ENCODE measurements around the gene ZNF837. TPM values are rescaled to one million over a fixed set of nuclear protein-coding genes. Genes with fewer than 3 reads are reported as not detected.

Gene ZNF837
- total and polyA plus RNA-seq, 2 donors (not counting 1 experiment from before 2014, with no cell fraction given), result 4.2 to 4.9 TPM

DNA sequence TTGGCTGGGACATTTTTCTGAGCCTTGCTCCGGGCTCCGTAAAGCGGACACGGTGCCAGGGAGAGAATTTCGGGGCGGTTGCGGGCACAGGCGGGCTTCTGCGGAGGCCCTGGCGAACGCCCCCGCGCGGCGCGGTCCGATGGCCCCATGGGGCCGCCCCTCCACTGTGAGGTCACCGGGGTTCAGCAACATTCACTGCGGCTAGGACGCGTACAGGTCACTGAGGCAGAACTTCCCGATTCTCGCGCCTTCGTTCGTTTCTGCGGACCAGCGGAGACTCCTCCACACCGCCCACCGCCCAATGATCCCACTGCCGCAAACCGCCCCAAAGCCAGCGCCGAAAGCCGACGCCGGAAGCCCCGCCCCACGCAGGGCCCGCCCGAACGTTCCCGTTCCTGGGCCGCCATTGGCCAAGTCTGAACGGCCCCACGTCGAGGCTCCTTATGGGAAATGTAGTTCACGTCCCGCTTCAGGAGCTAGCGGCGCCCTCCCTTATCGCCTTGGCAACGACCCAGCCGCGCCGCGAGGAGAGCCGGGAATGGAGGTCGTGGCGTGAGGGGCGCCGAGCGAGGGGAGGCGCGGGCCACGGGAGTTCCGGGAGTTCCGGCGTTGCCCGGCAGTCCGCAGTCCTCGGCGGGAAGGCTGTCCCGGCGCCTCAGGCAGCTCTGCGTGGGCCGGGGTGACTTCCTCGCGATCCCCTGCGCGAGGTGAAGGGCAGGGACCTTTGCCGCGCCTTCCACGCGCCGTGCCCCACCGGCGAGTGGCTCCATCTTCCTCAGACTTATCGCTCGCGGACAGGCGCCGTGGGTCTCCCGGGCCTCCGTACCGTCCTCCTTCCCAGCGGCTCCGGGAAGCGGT is 27.6 kb upstream of the ZNF837 start, which contains the start of gene ZNF584:
TSS of gene ZNF584 (plus strand) at position 498 of the 858 bp plus-strand sequence. CDS start 499 bp downstream, outside the sequence.
- POLR2A ChIA-PET, result interaction anchor here (0.8 to 1.9 kb wide), 5 partner anchors 8 to 61 kb away, joined by 3 to 9 read pairs (median 4); partner anchors contain the start of genes ZNF132 and ZNF497
- no peaks in the 10 kb centered on the region for H3K27me3 Mint-ChIP-seq
- H3K27ac Mint-ChIP-seq, result peak within 1 kb of the TSS; percentile 98

More for the DNA sequence above, 27.6 kb upstream of the ZNF837 start, which contains the start of gene ZNF584:
- H3K4me3 ChIP-seq (ENCODE audit: control extremely low read depth in 1 of 5, extremely low read depth in 1 of 5, insufficient read depth in 1 of 5, low read depth in 2 of 5, low read length in 4 of 5), result peak within 1 kb of the TSS; percentile 58 to 93 (median 83)
- no peaks in the 10 kb centered on the region for H4K20me1 ChIP-seq (ENCODE audit: control insufficient read depth, insufficient read depth, low read length, poor library complexity, severe bottlenecking)
- peak within 1 kb of the TSS; percentile 81 for H2AFZ ChIP-seq (ENCODE audit: insufficient read depth, low read depth, low read length, poor library complexity, severe bottlenecking)
- CTCF ChIA-PET, result interaction anchor here (0.7 to 1.8 kb wide), 6 partner anchors 22 to 775 kb away, joined by 3 to 6 read pairs (median 4); partner anchors contain the start of genes ZBTB45, ZNF211, ZNF324B and ZNF497
- Mint-ChIP-seq H3K9me3 (ENCODE audit: insufficient read depth) (no peaks in the 10 kb centered on the region), H3K4me1 (peaks cover 33% of the 10 kb centered on the region), H3K4me3 (peak within 1 kb of the TSS; percentile 97)
- H3K9me3 ChIP-seq (ENCODE audit: control extremely low read depth in 1 of 3, control insufficient read depth in 2 of 3, insufficient read depth in 1 of 3, low read length in 2 of 3), result peaks cover 0 to 3% (median 0%) of the 10 kb centered on the region in 3 donors
- peak within 1 kb of the TSS; percentile 91 for H3K9ac ChIP-seq (ENCODE audit: low read length)
- no peaks in the 10 kb centered on the region for H3K27me3 ChIP-seq (replicated peaks in 1 of 4; ENCODE audit: control extremely low read depth in 1 of 4, control insufficient read depth in 3 of 4, insufficient read depth in 4 of 4, low read length in 3 of 4)
- H3K27ac ChIP-seq (ENCODE audit: low read length in 2 of 2), result peak within 1 kb of the TSS; percentile 82 to 93
- DNase-seq (peak; percentile 96), ATAC-seq (ENCODE audit: low read depth) (peak; percentile 96)
- peaks cover 5% of the 10 kb centered on the region for H3K79me2 ChIP-seq (ENCODE audit: control insufficient read depth, insufficient read depth, low read length)
- TF ChIP-seq, protein P1, sequence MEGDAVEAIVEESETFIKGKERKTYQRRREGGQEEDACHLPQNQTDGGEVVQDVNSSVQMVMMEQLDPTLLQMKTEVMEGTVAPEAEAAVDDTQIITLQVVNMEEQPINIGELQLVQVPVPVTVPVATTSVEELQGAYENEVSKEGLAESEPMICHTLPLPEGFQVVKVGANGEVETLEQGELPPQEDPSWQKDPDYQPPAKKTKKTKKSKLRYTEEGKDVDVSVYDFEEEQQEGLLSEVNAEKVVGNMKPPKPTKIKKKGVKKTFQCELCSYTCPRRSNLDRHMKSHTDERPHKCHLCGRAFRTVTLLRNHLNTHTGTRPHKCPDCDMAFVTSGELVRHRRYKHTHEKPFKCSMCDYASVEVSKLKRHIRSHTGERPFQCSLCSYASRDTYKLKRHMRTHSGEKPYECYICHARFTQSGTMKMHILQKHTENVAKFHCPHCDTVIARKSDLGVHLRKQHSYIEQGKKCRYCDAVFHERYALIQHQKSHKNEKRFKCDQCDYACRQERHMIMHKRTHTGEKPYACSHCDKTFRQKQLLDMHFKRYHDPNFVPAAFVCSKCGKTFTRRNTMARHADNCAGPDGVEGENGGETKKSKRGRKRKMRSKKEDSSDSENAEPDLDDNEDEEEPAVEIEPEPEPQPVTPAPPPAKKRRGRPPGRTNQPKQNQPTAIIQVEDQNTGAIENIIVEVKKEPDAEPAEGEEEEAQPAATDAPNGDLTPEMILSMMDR (IDR thresholded peaks at IDR 0.05), result no peak
- TF ChIP-seq EZH2 (IDR thresholded peaks at IDR 0.05; ENCODE audit: borderline replicate concordance, insufficient read depth, low read depth, low read length, poor library complexity, severe bottlenecking), result no peak
- H3K4me1 ChIP-seq (ENCODE audit: control insufficient read depth in 2 of 2, insufficient read depth in 2 of 2, low read length in 2 of 2), result peaks cover 11 to 20% of the 10 kb centered on the region in 2 donors
- under 1% methylated on average over 100 of the region's 100 CpGs for WGBS (ENCODE audit: insufficient coverage)
- no peaks in the 10 kb centered on the region for H3K36me3 ChIP-seq (replicated peaks in 1 of 2; ENCODE audit: control extremely low read depth in 1 of 2, control insufficient read depth in 1 of 2, extremely low read depth in 1 of 2, insufficient read depth in 2 of 2, low read length in 1 of 2)
- intact Hi-C loops (cut with micrococcal nuclease), result loop anchor here (1.0 to 5.0 kb wide), 12 partner anchors 27 to 226 kb away; partner anchors contain the start of genes ERVK3-1, MZF1, ZNF132 and ZNF274
- peak within 1 kb of the TSS; percentile 85 for H3K4me2 ChIP-seq (replicated peaks; ENCODE audit: low read depth, low read length, poor library complexity, severe bottlenecking)
